G401 (cell line): ENCODE data around the gene GRHL1. TPM values are rescaled to one million over a fixed set of nuclear protein-coding genes. Genes with fewer than 3 reads are reported as not detected.
"Not testable (repeated sequence)": the region's sequence is repeated elsewhere in the genome, so short reads cannot be mapped to it uniquely, and the experiment has no call there.

Experiments used
- DNase-seq: peaks from one replicate; pipeline ENCODE4 v3.0.0-alpha.2; 2015; ENCODE audit warnings: low spot score
- in situ Hi-C: cut with HindIII; loops from 2 replicates; pipeline ENCODE4 v1.10.0; 2016; ENCODE audit warnings: low sequenced_read_pairs, mixed read lengths
- total RNA-seq: library from RNA; depleted of rRNA; stranded (reverse); fragments of >200 nt; shearing (Covaris generic); gene quantifications from 2 replicates; pipeline ENCODE4 v1.2.3, GENCODE V29; 2014

Gene GRHL1
- total RNA-seq, 1 experiment from 2014 or later: 0.14 TPM

DNA sequence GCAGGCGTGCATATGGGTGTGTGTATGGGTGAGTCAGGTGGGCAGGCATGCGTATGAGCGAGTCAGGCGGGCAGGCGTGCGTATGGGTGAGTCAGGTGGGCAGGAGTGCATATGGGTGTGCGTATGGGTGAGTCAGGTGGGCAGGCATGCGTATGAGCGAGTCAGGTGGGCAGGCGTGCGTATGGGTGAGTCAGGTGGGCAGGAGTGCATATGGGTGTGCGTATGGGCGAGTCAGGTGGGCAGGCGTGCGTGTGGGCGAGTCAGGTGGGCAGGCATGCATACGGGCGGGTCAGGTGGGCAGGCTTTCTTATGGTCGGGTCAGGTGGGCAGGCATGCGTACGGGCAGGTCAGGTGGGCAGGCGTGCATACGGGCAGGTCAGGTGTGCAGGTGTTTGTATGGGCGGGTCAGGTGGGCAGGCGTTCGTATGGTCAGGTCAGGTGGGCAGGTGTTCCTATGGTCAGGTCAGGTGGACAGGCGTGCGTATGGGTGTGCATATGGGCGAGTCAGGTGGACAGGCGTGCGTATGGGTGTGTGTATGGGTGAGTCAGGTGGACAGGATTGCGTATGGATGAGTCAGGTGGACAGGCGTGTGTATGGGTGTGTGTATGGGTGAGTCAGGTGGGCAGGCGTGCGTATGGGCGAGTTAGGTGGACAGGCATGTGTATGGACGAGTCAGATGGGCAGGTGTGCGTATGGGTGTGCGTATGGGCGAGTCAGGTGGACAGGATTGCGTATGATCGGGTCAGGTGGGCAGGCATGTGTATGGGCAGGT is 63.1 kb downstream of the GRHL1 start:
- DNase-seq: no peak
- in situ Hi-C loops: no loop called here

DNA sequence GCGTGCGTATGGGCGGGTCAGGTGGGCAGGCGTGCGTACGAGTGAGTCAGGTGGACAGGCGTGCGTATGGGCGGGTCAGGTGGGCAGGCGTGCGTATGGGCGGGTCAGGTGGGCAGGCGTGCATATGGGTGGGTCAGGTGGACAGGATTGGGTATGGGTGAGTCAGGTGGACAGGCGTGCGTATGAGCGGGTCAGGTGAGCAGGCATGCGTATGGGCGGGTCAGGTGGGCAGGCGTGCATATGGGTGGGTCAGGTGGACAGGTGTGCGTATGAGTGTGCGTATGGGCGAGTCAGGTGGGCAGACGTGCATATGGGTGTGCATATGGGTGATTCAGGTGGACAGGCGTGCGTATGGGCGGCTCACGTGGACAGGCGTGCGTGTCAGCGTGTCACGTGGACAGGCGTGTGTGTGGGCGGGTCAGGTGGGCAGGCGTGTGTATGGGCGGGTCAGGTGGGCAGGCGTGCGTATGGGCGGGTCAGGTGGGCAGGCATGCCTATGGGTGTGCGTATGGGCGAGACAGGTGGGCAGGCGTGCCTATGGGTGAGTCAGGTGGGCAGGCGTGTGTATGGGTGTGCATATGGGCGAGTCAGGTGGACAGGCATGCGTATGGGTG is 64.0 kb downstream of the GRHL1 start:
- DNase-seq, in situ Hi-C loops: not testable (repeated sequence)

GRCh38 chr2:10016001-10016801 is 64.7 kb downstream of the GRHL1 start:
- DNase-seq: no peak
- in situ Hi-C loops: no loop called here

- no peak for DNase-seq
- in situ Hi-C loops: no loop called here
Measured at GRCh38 chr2:10016802-10017258, 65.3 kb downstream of the GRHL1 start.

DNA sequence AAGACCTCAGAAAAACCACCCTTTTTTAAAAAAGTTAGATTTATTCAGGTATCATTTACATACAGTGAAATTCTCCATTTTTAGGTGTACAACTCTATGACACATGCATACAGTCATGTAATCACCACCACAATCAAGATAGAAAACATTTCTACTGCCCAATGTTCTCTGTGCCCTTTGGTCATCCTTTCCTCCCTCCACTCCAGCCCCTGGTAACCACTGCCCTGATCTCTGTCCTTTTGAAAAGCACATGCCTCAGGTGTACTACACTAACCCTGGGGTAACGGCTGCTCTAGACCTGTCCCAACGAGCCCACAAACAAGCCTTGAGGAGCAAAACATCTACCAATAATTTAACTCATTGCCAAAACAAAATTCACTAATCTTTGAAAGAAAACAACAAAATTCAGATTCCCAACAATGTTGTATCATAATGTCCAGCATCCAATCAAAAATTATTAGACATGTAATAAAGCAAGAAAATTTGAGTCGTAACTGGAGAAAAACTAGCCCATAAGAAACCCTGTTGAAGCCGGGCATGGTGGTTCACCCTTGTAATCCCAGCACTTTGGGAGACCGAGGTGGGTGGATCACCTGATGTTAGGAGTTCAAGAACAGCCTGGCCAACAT is 65.9 kb downstream of the GRHL1 start:
- DNase-seq: no peak
- in situ Hi-C loops: no loop called here

DNA sequence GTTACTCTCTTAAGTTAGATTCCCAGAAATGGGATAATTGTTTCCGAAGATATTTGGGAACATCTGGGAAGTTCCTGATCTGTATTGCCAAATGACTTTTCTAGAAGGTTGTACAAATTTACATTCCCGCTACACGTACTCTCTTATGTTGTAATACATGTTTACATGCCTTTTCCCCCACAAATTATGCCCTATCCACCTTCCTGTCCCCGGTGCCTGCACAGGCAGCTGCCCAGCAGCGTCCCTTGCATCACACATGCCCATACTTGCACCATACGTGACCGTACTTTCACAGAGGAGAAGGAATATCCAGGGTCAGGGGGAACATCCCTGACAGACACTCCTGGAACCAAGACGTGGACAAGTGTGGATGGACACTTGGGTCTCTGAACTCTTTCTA is 67.7 kb downstream of the GRHL1 start:
- in situ Hi-C loops: no loop called here
- no peak for DNase-seq

GRCh38 chr2:10019602-10020400 is 68.3 kb downstream of the GRHL1 start:
- in situ Hi-C loops: no loop called here
- no peak for DNase-seq

- in situ Hi-C loops: no loop called here
Measured at GRCh38 chr2:10022041-10022421, 70.5 kb downstream of the GRHL1 start.

DNA sequence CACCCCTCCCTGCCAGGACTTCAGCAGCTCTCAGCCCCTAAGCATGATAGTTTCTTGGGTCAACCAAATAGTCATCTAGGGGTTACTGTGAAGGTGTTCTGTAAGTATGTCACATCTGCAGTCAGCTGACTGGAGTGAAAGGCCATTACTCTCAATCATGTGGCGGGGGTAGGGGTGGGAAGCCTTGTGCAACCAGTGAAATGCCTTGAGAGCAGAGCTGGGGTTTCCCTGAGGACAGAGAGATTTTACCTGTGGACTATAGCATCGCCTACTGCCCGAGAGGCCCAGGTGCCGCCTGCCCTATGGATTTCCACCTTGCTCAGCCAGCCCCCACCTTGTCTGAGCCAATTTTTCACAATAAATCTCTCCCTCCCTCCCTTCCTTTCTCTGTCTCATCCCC is 71.0 kb downstream of the GRHL1 start:
- in situ Hi-C loops: no loop called here
- DNase-seq: no peak

More at GRCh38 chr2:10022041-10022421, 70.5 kb downstream of the GRHL1 start:
- no peak for DNase-seq

DNA sequence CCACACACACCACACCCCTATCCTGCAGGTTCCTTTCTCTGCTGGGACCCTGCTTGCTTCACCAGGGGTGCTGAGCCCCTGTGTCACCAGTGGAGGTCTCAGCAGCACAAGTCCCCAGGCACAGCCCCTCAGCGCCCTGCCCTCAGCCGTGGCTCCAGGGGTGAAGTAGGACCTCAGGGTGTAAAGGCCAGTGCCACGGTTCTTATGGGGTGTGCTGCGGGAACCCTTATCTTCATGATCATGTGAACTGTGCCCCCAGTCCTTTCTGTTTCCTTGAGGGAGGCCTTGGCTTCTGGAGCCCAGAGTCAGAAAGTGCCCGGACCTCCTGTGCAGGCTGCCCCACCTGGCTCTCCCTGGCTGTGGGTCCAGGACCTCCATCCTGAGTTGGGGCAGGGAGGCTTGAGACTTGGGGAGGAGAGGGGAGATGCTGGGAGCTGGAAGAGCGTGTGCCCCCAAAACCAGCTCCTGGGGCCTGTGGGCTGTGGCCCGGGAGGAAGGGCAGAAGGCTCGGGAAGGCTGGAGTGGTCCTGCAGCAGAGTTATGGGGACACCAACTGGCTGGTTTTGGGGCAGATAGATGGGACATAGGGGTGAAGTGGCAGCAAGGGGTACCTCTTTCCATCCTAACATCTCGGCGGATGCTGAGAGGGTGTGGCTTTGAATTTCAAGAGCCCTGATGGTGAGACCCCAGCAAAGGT is 71.6 kb downstream of the GRHL1 start:
- DNase-seq: no peak
- in situ Hi-C loops: no loop called here

DNA sequence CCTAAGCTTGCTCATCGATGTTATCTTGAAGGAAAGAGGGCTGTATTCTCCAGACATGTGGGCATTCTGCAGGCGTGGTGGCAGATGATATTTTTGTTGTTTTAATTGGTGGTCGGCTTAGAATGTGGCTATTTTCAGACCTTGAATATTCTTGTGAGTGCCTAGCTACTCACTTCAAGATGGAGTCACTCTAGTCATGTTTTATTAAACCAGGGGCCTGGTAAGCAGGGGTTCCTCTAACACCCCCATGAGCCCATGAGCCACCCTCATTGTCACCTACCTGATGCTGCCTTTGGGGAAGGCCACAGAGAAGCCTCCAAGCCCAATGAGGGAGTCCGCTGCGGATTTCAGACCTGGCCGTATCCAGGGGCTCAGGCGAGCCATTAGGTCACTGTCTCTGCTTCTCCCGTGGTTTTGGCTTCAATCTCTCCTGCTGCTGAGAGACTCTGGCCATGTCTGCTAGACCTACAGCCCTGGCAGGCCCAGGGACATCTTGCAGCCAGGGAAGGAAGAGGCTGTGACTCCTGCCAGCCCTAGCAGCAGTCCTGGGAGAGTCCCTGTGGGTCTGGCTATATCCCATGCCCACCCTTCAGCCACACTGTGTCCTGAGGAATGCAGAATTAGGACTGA is 75.6 kb downstream of the GRHL1 start:
- in situ Hi-C loops: no loop called here
- DNase-seq: no peak

DNA sequence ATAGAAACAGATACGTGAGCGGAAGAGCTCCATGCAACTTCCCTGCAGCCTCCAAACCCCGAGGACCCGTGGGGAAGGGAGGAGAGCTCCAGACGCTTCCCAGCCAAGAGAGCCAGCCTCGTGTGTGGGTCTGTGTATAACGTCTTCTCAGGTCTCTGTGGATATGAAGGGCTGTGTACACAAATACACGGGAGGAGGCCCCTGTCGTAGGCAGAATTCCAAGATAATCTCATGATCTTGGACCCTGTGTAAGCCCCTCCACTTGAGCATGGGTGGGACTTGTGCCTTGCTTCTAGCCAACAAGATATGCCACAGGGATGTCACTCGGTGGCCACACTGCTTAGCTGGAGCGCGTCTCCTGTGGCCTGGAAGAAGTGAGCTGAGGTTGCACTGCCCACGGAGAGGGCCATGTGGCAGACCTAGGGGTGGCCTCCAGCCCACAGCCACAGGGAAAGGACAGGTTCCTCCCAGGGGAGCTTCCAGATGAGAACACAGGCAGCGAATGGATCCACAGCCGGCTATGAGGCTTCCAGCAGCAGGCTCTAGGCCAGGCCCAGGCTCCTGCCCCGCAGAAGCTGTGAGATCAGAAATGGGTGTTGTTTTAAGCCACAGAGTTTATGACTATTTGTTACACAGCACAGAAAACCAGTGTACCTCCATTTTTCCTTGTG is 76.3 kb downstream of the GRHL1 start:
- in situ Hi-C loops: no loop called here

GRCh38 chr2:10028407-10028987 is 77.0 kb downstream of the GRHL1 start:
- in situ Hi-C loops: no loop called here
- DNase-seq: no peak

More for the DNA sequence above, 76.3 kb downstream of the GRHL1 start:
- no peak for DNase-seq

- no peak for DNase-seq
- in situ Hi-C loops: no loop called here
Measured at GRCh38 chr2:10028988-10029874, 77.7 kb downstream of the GRHL1 start.

DNA sequence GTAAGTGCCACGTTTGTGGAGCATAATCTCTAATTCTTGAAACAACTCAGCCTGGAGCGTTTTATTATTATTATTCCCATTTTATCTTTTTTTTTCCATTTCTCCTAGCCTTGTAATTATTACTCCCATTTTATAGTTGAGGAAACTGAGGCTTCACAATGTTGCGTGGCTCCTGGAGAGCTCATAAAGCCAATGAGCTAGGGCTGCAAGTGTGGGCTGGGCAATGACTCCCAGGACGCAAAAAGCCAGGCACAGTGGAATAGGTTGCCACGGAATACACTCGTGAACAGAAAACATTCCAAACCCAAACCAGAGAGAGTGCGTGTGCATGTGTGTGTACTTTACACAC is 78.4 kb downstream of the GRHL1 start:
- in situ Hi-C loops: loop anchor here (10.0 kb wide), 1 partner anchor 55 kb away; no protein-coding TSS in a partner anchor
- no peak for DNase-seq

DNA sequence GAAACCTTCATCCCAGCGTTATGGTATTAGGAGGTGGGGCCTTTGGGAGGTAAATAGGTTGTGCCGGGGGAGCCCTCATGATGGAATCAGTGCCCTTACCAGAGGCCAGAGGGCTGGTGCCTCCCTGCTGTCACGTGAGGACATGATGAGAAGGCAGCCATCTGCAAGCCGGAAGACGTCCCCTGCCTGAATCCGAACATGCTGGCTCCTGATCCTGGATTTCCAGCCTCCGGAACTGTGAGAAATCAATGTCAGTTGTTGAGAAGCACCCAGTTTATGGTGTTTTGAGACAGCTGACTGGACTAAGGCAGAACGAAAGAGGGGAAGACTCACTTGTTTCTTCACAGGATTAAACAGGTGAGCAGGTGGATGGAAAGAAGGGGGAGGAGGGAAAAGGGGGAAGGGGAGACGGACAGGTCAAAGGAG is 78.8 kb downstream of the GRHL1 start:
- DNase-seq: no peak
- in situ Hi-C loops: loop anchor here (10.0 kb wide), 1 partner anchor 56 kb away; no protein-coding TSS in a partner anchor
